GM12878 (cell line): Measurements from ENCODE around the gene FKBP3. TPM values are rescaled to one million over a fixed set of nuclear protein-coding genes. Genes with fewer than 3 reads are reported as not detected.
A peak's percentile ranks its signal among the peaks of the same experiment; 100 is the strongest.

Experiments used
- ATAC-seq: fragments of 200-7000 bp; cut with Tn5 transposase; 3 replicates; pipeline ENCODE4 v1.9.1; 2020; ENCODE audit warnings: mild to moderate bottlenecking, moderate library complexity
- BruUV-seq: library from RNA; stranded (reverse); fragments of 400-500 nt; replicated peaks from 2 replicates; lab custom pipeline; 2021; lab: Mats Ljungman, UMichigan
- CTCF ChIA-PET: fragments of 300-600 bp; sonication (Branson Sonifier 250); formaldehyde crosslinking; extraction: SDS; loops from one replicate; lab custom pipeline; 2021; ENCODE audit warnings: inconsistent platforms; lab: Yijun Ruan, JAX
- POLR2A ChIA-PET: fragments of 350-600 bp; formaldehyde crosslinking; extraction: SDS; loops from one replicate; lab custom pipeline; 2021; ENCODE audit warnings: inconsistent platforms; lab: Charles Lee
- RAD21 ChIA-PET: fragments of 300-600 bp; sonication (Branson Sonifier 250); formaldehyde crosslinking; loops from one replicate; lab custom pipeline; 2023; ENCODE audit warnings: antibody characterized with exemption; ENCODE audit not compliant: unreplicated experiment; lab: Charles Lee
- SMC1A ChIA-PET: fragments of 300-600 bp; sonication (Branson Sonifier 250); formaldehyde crosslinking; loops from one replicate; lab custom pipeline; 2023; ENCODE audit not compliant: unreplicated experiment, uncharacterized antibody; lab: Charles Lee
- DNase-seq: peaks from one replicate; pipeline ENCODE4 v3.0.0-alpha.2; 2011; ENCODE audit warnings: low read depth, low spot score
- FAIRE-seq: peaks from 3 replicates; lab custom pipeline; 2011; peaks lifted over from hg19 to GRCh38; lab: Jason Lieb, UNC
- H2AFZ ChIP-seq: 2 replicates; pipeline ENCODE4 v1.6.0; 2011; ENCODE audit warnings: low read depth, low read length, control low read depth; ENCODE audit not compliant: control insufficient read depth
- H3K27ac ChIP-seq: 2 replicates; pipeline ENCODE4 v1.5.1; 2011; ENCODE audit warnings: control low read depth; ENCODE audit not compliant: control insufficient read depth, insufficient read depth
- H3K27me3 ChIP-seq, 2 experiments: replicated peaks in 1 of 2; 2 replicates each; pipeline versions ENCODE4 v1.6.0 to v1.6.1; 2011; ENCODE audit warnings: low read length in 1 of 2; ENCODE audit not compliant: control insufficient read depth in 2 of 2, insufficient read depth in 2 of 2
- H3K36me3 ChIP-seq, 2 experiments: 2 replicates each; pipeline ENCODE4 v1.5.1; 2011; ENCODE audit warnings: low read length in 1 of 2; ENCODE audit not compliant: control insufficient read depth in 2 of 2, insufficient read depth in 2 of 2
- H3K4me1 ChIP-seq: 2 replicates; pipeline ENCODE4 v1.6.1; 2011; ENCODE audit warnings: mild to moderate bottlenecking, low read length, moderate library complexity, mixed read lengths; ENCODE audit not compliant: control insufficient read depth, insufficient read depth
- H3K4me2 ChIP-seq: 2 replicates; pipeline ENCODE4 v1.6.0; 2011; ENCODE audit warnings: control low read depth; ENCODE audit not compliant: control insufficient read depth, insufficient read depth
- H3K4me3 ChIP-seq: fragments of 200-600 bp; sonication (generic); 2 replicates; pipeline ENCODE4 v1.5.1; 2016
- H3K79me2 ChIP-seq: 2 replicates; pipeline ENCODE4 v1.6.0; 2011; ENCODE audit warnings: low read length; ENCODE audit not compliant: control insufficient read depth, insufficient read depth
- H3K9ac ChIP-seq: 2 replicates; pipeline ENCODE4 v1.8.0; 2011; ENCODE audit warnings: low read length, control low read depth, mixed read lengths; ENCODE audit not compliant: control insufficient read depth, insufficient read depth
- H3K9me3 ChIP-seq: replicated peaks from 3 replicates; pipeline ENCODE4 v1.5.1; 2011; ENCODE audit warnings: mild to moderate bottlenecking, low read length; ENCODE audit not compliant: control insufficient read depth, insufficient read depth
- H4K20me1 ChIP-seq: 2 replicates; pipeline ENCODE4 v1.6.0; 2011; ENCODE audit not compliant: control insufficient read depth, insufficient read depth
- IKZF1 ChIP-seq: fragments of 450-650 bp; conservative IDR thresholded peaks from 2 replicates; pipeline ENCODE4 v1.6.1; 2017; ENCODE audit warnings: antibody characterized with exemption, mild to moderate bottlenecking
- IKZF2 ChIP-seq, 2 experiments: fragments of 450-650 bp; IDR thresholded peaks; 2 replicates each; pipeline ENCODE4 v1.6.1; 2017; ENCODE audit warnings: mild to moderate bottlenecking in 2 of 2, moderate library complexity in 2 of 2
- POU2F2 ChIP-seq: IDR thresholded peaks from 3 replicates; pipeline ENCODE4 v1.6.1; 2011; ENCODE audit warnings: low read depth, mild to moderate bottlenecking, low read length, borderline replicate concordance
- WGBS: methylation state at CpG from one replicate; pipeline ENCODE4 v1.1.6; 2016; ENCODE audit warnings: low lambda C conversion rate; ENCODE audit not compliant: insufficient replicate concordance, insufficient coverage; ENCODE audit errors: missing lambda C conversion rate; 5-methylcytosine and 5-hydroxymethylcytosine counted together
- in situ Hi-C: fragments of 300-500 bp; cut with MboI; formaldehyde crosslinking; loops from 9 replicates; pipeline ENCODE4 v1.14.3; 2018; ENCODE audit warnings: mixed read lengths
- intact Hi-C: fragments of 100-400 bp; cut with micrococcal nuclease; formaldehyde crosslinking; loops from one replicate; pipeline ENCODE4 v1.14.2; 2022; ENCODE audit not compliant: unreplicated experiment
- polyA plus RNA-seq, 11 experiments: library from polyadenylated mRNA; depleted of rRNA in 4 of 11; unstranded in 6 of 11; stranded (reverse) in 5 of 11; fragments of >200 nt; fragmentation: Nextera tagmentation in 4 of 11; fragmentation: Illumina TruSeq in 1 of 11; extraction: Ambion mirVana in 4 of 11; extraction: Trizol in 1 of 11; gene quantifications; 1 replicate in 1 of 11; 2 replicates in 10 of 11; pipeline versions ENCODE4 v1.2.1 to v1.2.3, GENCODE V29; 2011 to 2016; ENCODE audit warnings: inconsistent platforms in 2 of 11, missing spikeins in 2 of 11, low read depth in 1 of 11
- total RNA-seq, 4 experiments: library from RNA; depleted of rRNA in 3 of 4; stranded (reverse); fragments of >200 nt in 3 of 4; fragmentation: Illumina TruSeq in 1 of 4; extraction: Trizol in 1 of 4; gene quantifications; 2 replicates each; pipeline versions ENCODE4 v1.2.1 to v1.2.3, GENCODE V29; 2013 to 2021
- TF ChIP-seq, protein P1 (sequence below): fragments of 450-650 bp; IDR thresholded peaks from 2 replicates; pipeline ENCODE4 v1.6.1; 2017; ENCODE audit warnings: low read depth, mild to moderate bottlenecking, moderate library complexity
- TF ChIP-seq, protein P2 (sequence below): fragments of 450-650 bp; IDR thresholded peaks from 2 replicates; pipeline ENCODE4 v1.6.1; 2018; ENCODE audit warnings: borderline replicate concordance, mild to moderate bottlenecking; ENCODE audit not compliant: partially characterized antibody

FKBP3 gene
- total and polyA plus RNA-seq, 10 of the 15 experiments (the other 5 are each of a cell fraction or from before 2014, with no cell fraction given): 67.2 to 218 (median 129) TPM

GRCh38 chr14:45083617-45083975 is 50.7 kb downstream of the FKBP3 start:
- H3K9me3 ChIP-seq: no peaks in the 10 kb centered on the region
- H3K4me3 ChIP-seq: peak overlapping the region; percentile 64
- peak overlapping the region; percentile 85 for H3K4me2 ChIP-seq
- ChIA-PET SMC1A (interaction anchor here (0.9 to 3.4 kb wide), 6 partner anchors 8 to 121 kb away, joined by 3 to 16 read pairs (median 8); partner anchors contain the start of genes FANCM, KLHL28 and TOGARAM1), POLR2A (interaction anchor here (1.3 to 3.9 kb wide), 2 partner anchors 51 to 121 kb away, joined by 3 to 44 read pairs; partner anchors contain the start of genes KLHL28 and TOGARAM1), CTCF (interaction anchor here (1.3 kb wide), 1 partner anchor 122 kb away, joined by 3 read pairs; the partner anchor contains the start of genes KLHL28 and TOGARAM1), RAD21 (interaction anchor here (1.2 kb wide), 1 partner anchor 169 kb away, joined by 3 read pairs; the partner anchor contains the start of gene MIS18BP1)
- H3K79me2 ChIP-seq: peaks cover 45% of the 10 kb centered on the region
- H2AFZ ChIP-seq: peak overlapping the region; percentile 87
- no peak for FAIRE-seq
- peak overlapping the region; percentile 71 for H3K27ac ChIP-seq
- DNase-seq: no peak
- no peak for ATAC-seq
- under 1% methylated on average over 10 of the region's 10 CpGs for WGBS
- peak overlapping the region; percentile 71 for H3K9ac ChIP-seq
- BruUV-seq: no TSS peak
- peaks cover 6% of the 10 kb centered on the region for H3K4me1 ChIP-seq
- no peaks in the 10 kb centered on the region for H3K27me3 ChIP-seq
- in situ Hi-C loops: no loop called here
- intact Hi-C loops: no loop called here
- no peak for TF ChIP-seq POU2F2
- TF ChIP-seq IKZF1: peak; percentile 49; the same call in 1 of the 2 replicates
- TF ChIP-seq, protein P1, sequence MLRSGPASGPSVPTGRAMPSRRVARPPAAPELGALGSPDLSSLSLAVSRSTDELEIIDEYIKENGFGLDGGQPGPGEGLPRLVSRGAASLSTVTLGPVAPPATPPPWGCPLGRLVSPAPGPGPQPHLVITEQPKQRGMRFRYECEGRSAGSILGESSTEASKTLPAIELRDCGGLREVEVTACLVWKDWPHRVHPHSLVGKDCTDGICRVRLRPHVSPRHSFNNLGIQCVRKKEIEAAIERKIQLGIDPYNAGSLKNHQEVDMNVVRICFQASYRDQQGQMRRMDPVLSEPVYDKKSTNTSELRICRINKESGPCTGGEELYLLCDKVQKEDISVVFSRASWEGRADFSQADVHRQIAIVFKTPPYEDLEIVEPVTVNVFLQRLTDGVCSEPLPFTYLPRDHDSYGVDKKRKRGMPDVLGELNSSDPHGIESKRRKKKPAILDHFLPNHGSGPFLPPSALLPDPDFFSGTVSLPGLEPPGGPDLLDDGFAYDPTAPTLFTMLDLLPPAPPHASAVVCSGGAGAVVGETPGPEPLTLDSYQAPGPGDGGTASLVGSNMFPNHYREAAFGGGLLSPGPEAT: peak; percentile 65; the same call in 1 of the 2 replicates
- peak in 1 of 2 experiments; percentile 49; a peak in 3 of 4 replicates for TF ChIP-seq IKZF2 (IDR thresholded peaks at IDR 0.05)
- TF ChIP-seq, protein P2, sequence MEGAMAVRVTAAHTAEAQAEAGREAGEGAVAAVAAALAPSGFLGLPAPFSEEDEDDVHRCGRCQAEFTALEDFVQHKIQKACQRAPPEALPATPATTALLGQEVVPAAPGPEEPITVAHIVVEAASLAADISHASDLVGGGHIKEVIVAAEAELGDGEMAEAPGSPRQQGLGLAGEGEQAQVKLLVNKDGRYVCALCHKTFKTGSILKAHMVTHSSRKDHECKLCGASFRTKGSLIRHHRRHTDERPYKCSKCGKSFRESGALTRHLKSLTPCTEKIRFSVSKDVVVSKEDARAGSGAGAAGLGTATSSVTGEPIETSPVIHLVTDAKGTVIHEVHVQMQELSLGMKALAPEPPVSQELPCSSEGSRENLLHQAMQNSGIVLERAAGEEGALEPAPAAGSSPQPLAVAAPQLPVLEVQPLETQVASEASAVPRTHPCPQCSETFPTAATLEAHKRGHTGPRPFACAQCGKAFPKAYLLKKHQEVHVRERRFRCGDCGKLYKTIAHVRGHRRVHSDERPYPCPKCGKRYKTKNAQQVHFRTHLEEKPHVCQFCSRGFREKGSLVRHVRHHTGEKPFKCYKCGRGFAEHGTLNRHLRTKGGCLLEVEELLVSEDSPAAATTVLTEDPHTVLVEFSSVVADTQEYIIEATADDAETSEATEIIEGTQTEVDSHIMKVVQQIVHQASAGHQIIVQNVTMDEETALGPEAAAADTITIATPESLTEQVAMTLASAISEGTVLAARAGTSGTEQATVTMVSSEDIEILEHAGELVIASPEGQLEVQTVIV: no peak
- no peaks in the 10 kb centered on the region for H4K20me1 ChIP-seq
- no peaks in the 10 kb centered on the region for H3K36me3 ChIP-seq
